ENCODE data around the gene OXCT2.

Gene OXCT2

GRCh38 chr1:39738622-39739366 lies 32.4 kb downstream of the OXCT2 start, which contains the start of gene PPIE:
PPIE (plus strand) TSS chr1:39738882; CDS start chr1:39738901, 19 bp downstream.
- TF ChIP-seq POLR2A (IDR thresholded peaks at IDR 0.05; ENCODE audit: low read length) (peak; percentile 68), GATA1 (IDR thresholded peaks at IDR 0.05; ENCODE audit: low read depth, low read length) (no peak)
- DNase-seq, result peak; percentile 95

GRCh38 chr1:39737546-39738169 lies 33.5 kb downstream of the OXCT2 start:
- TF ChIP-seq POLR2A (IDR thresholded peaks at IDR 0.05; ENCODE audit: low read length) (no peak), GATA1 (IDR thresholded peaks at IDR 0.05; ENCODE audit: low read depth, low read length) (no peak)
- DNase-seq, result no peak

- no peak for DNase-seq
- no peak for TF ChIP-seq POLR2A (IDR thresholded peaks at IDR 0.05; ENCODE audit: low read length)
- no peak for TF ChIP-seq GATA1 (IDR thresholded peaks at IDR 0.05; ENCODE audit: low read depth, low read length)
Observed at GRCh38 chr1:39735731-39736130, 35.4 kb downstream of the OXCT2 start.

- TF ChIP-seq POLR2A (IDR thresholded peaks at IDR 0.05; ENCODE audit: low read length) (no peak), GATA1 (IDR thresholded peaks at IDR 0.05; ENCODE audit: low read depth, low read length) (no peak)
- no peak for DNase-seq
Observed at GRCh38 chr1:39733161-39733560, 38.0 kb downstream of the OXCT2 start.

- TF ChIP-seq POLR2A (IDR thresholded peaks at IDR 0.05; ENCODE audit: low read length) (no peak), GATA1 (IDR thresholded peaks at IDR 0.05; ENCODE audit: low read depth, low read length) (no peak)
- no peak for DNase-seq
Observed at GRCh38 chr1:39732730-39733129, 38.4 kb downstream of the OXCT2 start.

GRCh38 chr1:39729842-39730241 lies 41.3 kb downstream of the OXCT2 start:
- no peak for DNase-seq
- TF ChIP-seq GATA1 (IDR thresholded peaks at IDR 0.05; ENCODE audit: low read depth, low read length) (no peak), POLR2A (IDR thresholded peaks at IDR 0.05; ENCODE audit: low read length) (no peak)

GRCh38 chr1:39729030-39729429 lies 42.1 kb downstream of the OXCT2 start:
- DNase-seq, result no peak
- TF ChIP-seq POLR2A (IDR thresholded peaks at IDR 0.05; ENCODE audit: low read length) (no peak), GATA1 (IDR thresholded peaks at IDR 0.05; ENCODE audit: low read depth, low read length) (no peak)

- TF ChIP-seq GATA1 (IDR thresholded peaks at IDR 0.05; ENCODE audit: low read depth, low read length) (no peak), POLR2A (IDR thresholded peaks at IDR 0.05; ENCODE audit: low read length) (no peak)
- no peak for DNase-seq
Observed at GRCh38 chr1:39727932-39728317, 43.2 kb downstream of the OXCT2 start.

GRCh38 chr1:39727221-39727931 lies 43.8 kb downstream of the OXCT2 start:
- TF ChIP-seq POLR2A (IDR thresholded peaks at IDR 0.05; ENCODE audit: low read length) (no peak), GATA1 (IDR thresholded peaks at IDR 0.05; ENCODE audit: low read depth, low read length) (no peak)
- DNase-seq, result no peak

- no peak for DNase-seq
- TF ChIP-seq GATA1 (IDR thresholded peaks at IDR 0.05; ENCODE audit: low read depth, low read length), result no peak
- no peak for TF ChIP-seq POLR2A (IDR thresholded peaks at IDR 0.05; ENCODE audit: low read length)
Observed at GRCh38 chr1:39726600-39726999, 44.5 kb downstream of the OXCT2 start.

GRCh38 chr1:39722495-39722894 lies 48.7 kb downstream of the OXCT2 start:
- no peak for DNase-seq

GRCh38 chr1:39721664-39722063 lies 49.5 kb downstream of the OXCT2 start:
- no peak for TF ChIP-seq POLR2A (IDR thresholded peaks at IDR 0.05; ENCODE audit: low read length)
- TF ChIP-seq GATA1 (IDR thresholded peaks at IDR 0.05; ENCODE audit: low read depth, low read length), result no peak
- no peak for DNase-seq

More at GRCh38 chr1:39722495-39722894, 48.7 kb downstream of the OXCT2 start:
- TF ChIP-seq POLR2A (IDR thresholded peaks at IDR 0.05; ENCODE audit: low read length) (no peak), GATA1 (IDR thresholded peaks at IDR 0.05; ENCODE audit: low read depth, low read length) (no peak)

- DNase-seq, result peak; percentile 59 to 77
- no peak for TF ChIP-seq POLR2A (IDR thresholded peaks at IDR 0.05; ENCODE audit: low read length)
- TF ChIP-seq GATA1 (IDR thresholded peaks at IDR 0.05; ENCODE audit: low read depth, low read length), result no peak
Observed at GRCh38 chr1:39720094-39720999, 50.8 kb downstream of the OXCT2 start.

Data from erythroblast (primary cell).